Gastroesophageal sphincter (tissue), 3 donors: ENCODE data around the gene NRROS.

Experiments
- CTCF ChIP-seq, 4 experiments: fragments of 200-600 bp in 2 of 4; fragments of 450-650 bp in 2 of 4; sonication (generic) in 1 of 4; IDR thresholded peaks; one replicate each; pipeline ENCODE4 v1.5.1; 2017 to 2019; ENCODE audit warnings: antibody characterized with exemption in 4 of 4, mild to moderate bottlenecking in 2 of 4, moderate library complexity in 2 of 4
- EP300 ChIP-seq: sonication (generic); formaldehyde crosslinking; IDR thresholded peaks from one replicate; pipeline ENCODE4 v1.6.1; 2017; ENCODE audit warnings: antibody characterized with exemption, mild to moderate bottlenecking
- POLR2A ChIP-seq, 2 donors: fragments of 450-650 bp; IDR thresholded peaks; one replicate each; pipeline ENCODE4 v1.6.1; 2017; ENCODE audit warnings: antibody characterized with exemption in 2 of 2, mild to moderate bottlenecking in 2 of 2, moderate library complexity in 1 of 2
- POLR2AphosphoS5 ChIP-seq: sonication (generic); formaldehyde crosslinking; IDR thresholded peaks from one replicate; pipeline ENCODE4 v1.6.1; 2017; ENCODE audit warnings: antibody characterized with exemption

- TF ChIP-seq CTCF (IDR thresholded peaks at IDR 0.05) = no peak
- TF ChIP-seq POLR2A (IDR thresholded peaks at IDR 0.05) = no peak
- TF ChIP-seq POLR2AphosphoS5 = no peak
- TF ChIP-seq EP300 = no peak
These were observed 66.8 kb downstream of the NRROS start for GRCh38 chr3:196706327-196706726.
